Measurements from ENCODE around the gene ITPR3.

- TF ChIP-seq CTCF (IDR thresholded peaks at IDR 0.05): no peak
- no peak for TF ChIP-seq POLR2A (IDR thresholded peaks at IDR 0.05)
Observed at GRCh38 chr6:33631971-33632557, 10.9 kb downstream of the ITPR3 start.

Measured in Peyer's patch (tissue), 4 donors.